IMR-90 (cell line): ENCODE results near the gene PLEKHB1.

ENCODE experiments used
- CEBPB ChIP-seq: IDR thresholded peaks from 2 replicates; pipeline ENCODE4 v1.6.1; 2012; ENCODE audit warnings: low read depth, low read length, improper control_type of control experiment
- CTCF ChIP-seq: conservative IDR thresholded peaks from 2 replicates; pipeline ENCODE4 v1.5.1; 2012; ENCODE audit warnings: mild to moderate bottlenecking, low read depth, low read length, improper control_type of control experiment
- ELK1 ChIP-seq: fragments of 150-350 bp; IDR thresholded peaks from 2 replicates; pipeline ENCODE4 v1.6.1; 2016; ENCODE audit warnings: low read depth, mild to moderate bottlenecking, low read length, moderate library complexity, borderline replicate concordance
- POLR2A ChIP-seq: IDR thresholded peaks from 2 replicates; pipeline ENCODE4 v1.6.1; 2012; ENCODE audit warnings: mild to moderate bottlenecking, low read depth, low read length

- TF ChIP-seq CTCF, result no peak
- TF ChIP-seq POLR2A, result no peak
- TF ChIP-seq CEBPB, result no peak
- no peak for TF ChIP-seq ELK1
Measured at GRCh38 chr11:73635721-73636120, 10.7 kb upstream of the PLEKHB1 start.
